ENCODE measurements around the gene TRAF3IP1.
"Not testable (repeated sequence)": the region's sequence is repeated elsewhere in the genome, so short reads cannot be mapped to it uniquely, and the experiment has no call there.

The TRAF3IP1 gene

DNA sequence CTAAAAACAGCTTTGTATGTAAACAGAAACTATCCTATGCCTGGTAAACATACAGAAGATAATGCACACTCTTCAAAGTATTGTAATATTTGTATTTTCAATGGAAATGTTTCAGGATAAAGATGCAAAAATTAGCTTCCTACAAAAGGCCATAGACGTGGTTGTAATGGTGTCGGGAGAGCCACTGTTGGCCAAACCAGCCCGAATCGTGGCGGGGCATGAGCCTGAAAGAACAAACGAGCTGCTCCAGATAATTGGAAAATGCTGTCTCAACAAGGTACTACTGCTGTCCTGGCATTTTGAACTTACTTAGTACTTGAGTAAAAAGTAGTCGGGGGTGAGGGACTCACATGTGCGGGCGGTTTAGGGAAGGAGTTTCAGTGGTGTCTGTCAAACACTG lies 5.4 kb downstream of the TRAF3IP1 start:
- H3K4me3 ChIP-seq (ENCODE audit: low read depth, low read length) = no peak overlapping the region
- TF ChIP-seq, protein P1, sequence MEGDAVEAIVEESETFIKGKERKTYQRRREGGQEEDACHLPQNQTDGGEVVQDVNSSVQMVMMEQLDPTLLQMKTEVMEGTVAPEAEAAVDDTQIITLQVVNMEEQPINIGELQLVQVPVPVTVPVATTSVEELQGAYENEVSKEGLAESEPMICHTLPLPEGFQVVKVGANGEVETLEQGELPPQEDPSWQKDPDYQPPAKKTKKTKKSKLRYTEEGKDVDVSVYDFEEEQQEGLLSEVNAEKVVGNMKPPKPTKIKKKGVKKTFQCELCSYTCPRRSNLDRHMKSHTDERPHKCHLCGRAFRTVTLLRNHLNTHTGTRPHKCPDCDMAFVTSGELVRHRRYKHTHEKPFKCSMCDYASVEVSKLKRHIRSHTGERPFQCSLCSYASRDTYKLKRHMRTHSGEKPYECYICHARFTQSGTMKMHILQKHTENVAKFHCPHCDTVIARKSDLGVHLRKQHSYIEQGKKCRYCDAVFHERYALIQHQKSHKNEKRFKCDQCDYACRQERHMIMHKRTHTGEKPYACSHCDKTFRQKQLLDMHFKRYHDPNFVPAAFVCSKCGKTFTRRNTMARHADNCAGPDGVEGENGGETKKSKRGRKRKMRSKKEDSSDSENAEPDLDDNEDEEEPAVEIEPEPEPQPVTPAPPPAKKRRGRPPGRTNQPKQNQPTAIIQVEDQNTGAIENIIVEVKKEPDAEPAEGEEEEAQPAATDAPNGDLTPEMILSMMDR (IDR thresholded peaks at IDR 0.05; ENCODE audit: borderline replicate concordance, insufficient read depth, low read depth, low read length) = no peak

DNA sequence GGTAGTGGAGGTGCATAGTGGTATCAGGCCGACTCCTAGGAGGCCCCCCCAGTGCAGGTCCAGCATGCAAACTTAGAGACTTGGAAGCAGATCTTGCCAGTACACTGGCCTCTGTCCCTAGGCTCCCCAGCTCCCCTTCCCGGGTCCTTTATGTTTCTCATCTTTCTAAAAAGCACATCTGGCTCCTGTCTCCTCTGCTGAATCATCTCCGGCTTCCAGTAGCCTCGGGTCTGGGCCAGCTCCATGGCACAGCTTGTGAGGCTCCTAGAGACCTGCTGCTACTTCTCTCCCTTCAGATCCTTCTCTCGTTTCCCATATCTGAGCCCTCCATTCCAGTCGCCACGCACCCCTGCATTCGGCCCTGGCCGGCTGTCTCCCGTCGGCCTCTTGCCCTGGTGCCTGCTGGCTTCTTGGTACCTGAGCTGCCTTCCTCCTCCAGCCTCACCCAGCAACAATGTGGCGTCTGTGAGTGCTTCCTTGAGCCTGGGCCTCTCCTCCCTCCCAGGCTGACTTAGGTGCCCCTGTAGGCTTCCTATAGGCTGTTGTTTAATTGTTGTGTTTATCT lies 6.6 kb downstream of the TRAF3IP1 start:
- TF ChIP-seq, protein P1 (IDR thresholded peaks at IDR 0.05; ENCODE audit: borderline replicate concordance, insufficient read depth, low read depth, low read length) = no peak
- H3K4me3 ChIP-seq (ENCODE audit: low read depth, low read length) = no peak overlapping the region

DNA sequence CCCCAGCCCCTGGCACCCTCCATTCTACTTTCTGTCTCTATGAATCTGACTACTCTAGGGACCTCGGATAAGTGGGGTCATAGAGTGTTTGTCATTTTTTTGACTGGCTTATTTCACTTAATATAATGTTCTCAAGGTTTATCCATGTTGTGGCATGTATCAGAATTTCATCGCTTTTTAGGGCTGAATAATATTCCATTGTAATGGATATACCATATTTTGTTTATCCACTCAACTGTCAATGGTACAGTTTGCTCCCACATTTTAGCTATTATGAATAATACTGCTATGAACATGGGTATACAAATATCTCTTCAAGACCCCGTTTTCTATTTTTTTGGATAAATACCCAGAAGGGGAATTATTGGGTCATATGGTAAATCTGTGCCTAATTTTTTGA lies 7.4 kb downstream of the TRAF3IP1 start:
- TF ChIP-seq, protein P1 (IDR thresholded peaks at IDR 0.05; ENCODE audit: borderline replicate concordance, insufficient read depth, low read depth, low read length) = no peak
- H3K4me3 ChIP-seq (ENCODE audit: low read depth, low read length) = no peak overlapping the region

DNA sequence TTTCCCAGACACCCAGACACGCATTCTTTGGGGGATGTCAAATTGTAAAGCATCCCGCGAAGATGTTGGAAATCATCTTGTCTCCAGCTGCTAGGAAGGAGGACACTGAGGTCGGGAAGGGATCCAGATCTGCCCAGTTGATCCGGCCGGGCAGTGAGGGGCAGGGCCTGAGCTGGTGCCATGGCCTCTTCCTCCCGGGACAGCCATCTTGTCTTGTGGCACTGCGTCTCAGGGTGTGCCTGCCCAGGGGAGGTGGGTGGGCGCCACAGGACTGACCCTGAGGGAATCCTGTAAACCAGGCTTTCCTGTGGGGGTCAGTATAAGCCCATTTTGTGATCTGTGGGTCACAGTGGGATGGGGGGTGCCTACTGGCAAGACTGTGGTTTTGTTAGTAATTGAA lies 10.1 kb downstream of the TRAF3IP1 start:
- TF ChIP-seq, protein P1 (IDR thresholded peaks at IDR 0.05; ENCODE audit: borderline replicate concordance, insufficient read depth, low read depth, low read length) = no peak
- H3K4me3 ChIP-seq (ENCODE audit: low read depth, low read length) = no peak overlapping the region

DNA sequence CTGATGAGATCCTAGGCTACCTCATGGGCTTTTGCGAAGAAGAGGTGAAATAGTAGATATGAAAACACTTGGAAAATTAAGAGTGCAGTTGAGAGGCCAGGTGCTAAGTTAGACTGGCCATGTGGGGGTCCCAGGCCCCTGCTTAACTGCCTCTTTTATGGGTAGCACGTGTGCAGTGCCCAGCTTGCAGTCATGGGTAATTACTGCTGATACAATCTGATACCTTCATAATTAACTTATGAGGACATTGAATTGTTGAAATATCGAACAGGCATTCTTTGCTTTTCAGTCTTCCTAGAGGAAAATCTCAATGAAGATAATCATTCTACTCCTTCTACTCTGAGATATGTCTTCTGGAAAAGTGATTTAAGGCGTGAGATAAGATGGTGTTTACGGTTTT lies 11.6 kb downstream of the TRAF3IP1 start:
- TF ChIP-seq, protein P1 (IDR thresholded peaks at IDR 0.05; ENCODE audit: borderline replicate concordance, insufficient read depth, low read depth, low read length) = no peak
- H3K4me3 ChIP-seq (ENCODE audit: low read depth, low read length) = no peak overlapping the region

DNA sequence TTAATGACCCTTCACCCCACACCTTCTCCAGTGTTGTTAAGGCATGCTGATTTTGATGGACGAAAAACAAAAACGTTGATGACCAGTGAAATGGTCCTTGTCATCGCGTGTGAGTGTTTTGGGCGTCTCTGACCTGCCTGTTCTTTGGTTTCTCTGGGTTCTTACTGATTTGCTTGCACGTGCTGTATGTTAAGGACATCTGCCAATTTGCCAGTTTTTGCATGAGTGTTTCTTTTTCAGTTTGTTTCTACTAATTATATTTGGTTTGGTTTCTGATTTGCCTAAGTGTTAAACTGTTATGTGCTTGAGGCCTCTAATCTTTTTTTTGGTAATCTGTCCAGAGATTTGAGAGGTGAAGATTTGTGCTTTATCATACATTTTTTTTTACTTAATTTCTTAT lies 14.6 kb downstream of the TRAF3IP1 start:
- TF ChIP-seq, protein P1 (IDR thresholded peaks at IDR 0.05; ENCODE audit: borderline replicate concordance, insufficient read depth, low read depth, low read length) = no peak
- no peak overlapping the region for H3K4me3 ChIP-seq (ENCODE audit: low read depth, low read length)

DNA sequence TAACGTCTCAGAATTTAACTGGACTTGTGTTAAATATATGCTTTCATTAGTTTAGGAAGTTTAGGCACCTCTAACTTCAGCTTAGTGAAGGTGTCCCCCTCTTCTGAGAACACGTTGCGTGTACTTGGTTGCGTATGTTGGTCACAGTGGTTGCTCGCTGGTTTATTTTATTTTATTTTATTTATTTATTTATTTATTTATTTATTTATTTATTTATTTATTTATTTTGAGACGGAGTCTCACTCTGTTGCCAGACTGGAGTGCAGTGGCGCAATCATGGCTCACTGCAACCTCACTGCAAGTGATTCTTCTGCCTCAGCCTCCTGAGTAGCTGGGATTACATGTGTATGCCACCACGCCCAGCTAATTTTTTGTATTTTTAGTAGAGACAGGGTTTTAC lies 15.3 kb downstream of the TRAF3IP1 start:
- not testable (repeated sequence) for H3K4me3 ChIP-seq (ENCODE audit: low read depth, low read length)

DNA sequence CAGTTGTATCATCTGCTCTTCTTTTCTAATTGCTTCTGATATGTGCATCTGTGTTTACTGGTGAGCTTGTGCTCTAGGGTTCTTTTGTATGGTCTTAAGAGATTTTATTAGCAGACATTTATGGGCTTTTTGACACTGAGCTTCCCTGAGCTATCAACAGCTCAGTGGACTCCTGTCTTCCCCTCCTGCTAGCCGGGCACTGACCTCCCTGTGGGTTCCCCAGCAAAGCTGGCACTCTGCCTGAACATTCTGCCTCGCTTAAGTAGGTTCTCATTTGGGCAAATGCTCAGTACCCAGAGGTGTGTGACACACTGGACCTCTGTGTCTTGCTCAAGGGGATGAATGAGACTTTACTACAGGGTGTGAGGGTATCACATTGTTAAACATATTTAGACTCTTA lies 15.8 kb downstream of the TRAF3IP1 start:
- no peak overlapping the region for H3K4me3 ChIP-seq (ENCODE audit: low read depth, low read length)
- TF ChIP-seq, protein P1 (IDR thresholded peaks at IDR 0.05; ENCODE audit: borderline replicate concordance, insufficient read depth, low read depth, low read length) = no peak

Data from GM12875 (cell line).